GM23248 (cell line): ENCODE results near the gene TAF10. TPM values are rescaled to one million over a fixed set of nuclear protein-coding genes. Genes with fewer than 3 reads are reported as not detected.
A peak's percentile ranks its signal among the peaks of the same experiment; 100 is the strongest.

Experiments used
- DNase-seq: peaks from one replicate; pipeline ENCODE4 v3.0.0-alpha.2; 2015
- H2AFZ ChIP-seq: fragments of 200-600 bp; sonication (generic); 2 replicates; pipeline ENCODE4 v1.6.1; 2016; ENCODE audit warnings: antibody characterized with exemption
- H3F3A ChIP-seq: fragments of 200-600 bp; sonication (generic); 2 replicates; pipeline ENCODE4 v1.6.1; 2016; ENCODE audit warnings: mild to moderate bottlenecking, antibody characterized with exemption, mixed run types; ENCODE audit not compliant: insufficient read depth
- H3K27ac ChIP-seq: fragments of 200-600 bp; sonication (generic); 2 replicates; pipeline ENCODE4 v1.5.1; 2016; ENCODE audit warnings: mild to moderate bottlenecking
- H3K27me3 ChIP-seq: fragments of 200-600 bp; sonication (generic); replicated peaks from 2 replicates; pipeline ENCODE4 v1.6.1; 2016; ENCODE audit warnings: mild to moderate bottlenecking; ENCODE audit not compliant: insufficient read depth
- H3K36me3 ChIP-seq: fragments of 200-600 bp; sonication (generic); 2 replicates; pipeline ENCODE4 v1.6.1; 2016; ENCODE audit warnings: low read depth, mild to moderate bottlenecking
- H3K4me1 ChIP-seq: fragments of 200-600 bp; sonication (generic); 2 replicates; pipeline ENCODE4 v1.6.1; 2016; ENCODE audit warnings: mild to moderate bottlenecking; ENCODE audit not compliant: insufficient read depth
- H3K4me2 ChIP-seq: fragments of 200-600 bp; sonication (generic); one replicate; pipeline ENCODE4 v1.6.1; 2016; ENCODE audit warnings: mild to moderate bottlenecking; ENCODE audit not compliant: unreplicated experiment
- H3K4me3 ChIP-seq: fragments of 200-600 bp; sonication (generic); 2 replicates; pipeline ENCODE4 v1.5.1; 2016; ENCODE audit warnings: mild to moderate bottlenecking
- H3K79me2 ChIP-seq: fragments of 200-600 bp; sonication (generic); 2 replicates; pipeline ENCODE4 v1.6.1; 2016; ENCODE audit warnings: mild to moderate bottlenecking; ENCODE audit not compliant: insufficient read depth
- H3K9ac ChIP-seq: fragments of 200-600 bp; sonication (generic); 2 replicates; pipeline ENCODE4 v1.6.1; 2016; ENCODE audit warnings: mild to moderate bottlenecking
- H3K9me2 ChIP-seq: fragments of 200-600 bp; sonication (generic); 2 replicates; pipeline ENCODE4 v1.6.1; 2016; ENCODE audit warnings: mixed run types, mild to moderate bottlenecking, moderate library complexity; ENCODE audit not compliant: insufficient read depth
- H3K9me3 ChIP-seq: fragments of 200-600 bp; sonication (generic); one replicate; pipeline ENCODE4 v1.6.1; 2017; ENCODE audit warnings: low read depth
- H4K20me1 ChIP-seq: fragments of 200-600 bp; sonication (generic); 2 replicates; pipeline ENCODE4 v1.6.0; 2016; ENCODE audit not compliant: insufficient read depth
- EZH2 ChIP-seq: fragments of 200-600 bp; sonication (generic); IDR thresholded peaks from 2 replicates; pipeline ENCODE4 v1.6.1; 2018; ENCODE audit warnings: antibody characterized with exemption, mild to moderate bottlenecking; ENCODE audit not compliant: insufficient read depth, poor library complexity, severe bottlenecking
- EZH2phosphoT487 ChIP-seq: fragments of 200-600 bp; sonication (generic); IDR thresholded peaks from 2 replicates; pipeline ENCODE4 v1.6.1; 2018; ENCODE audit warnings: antibody characterized with exemption, moderate library complexity, mild to moderate bottlenecking, low read depth; ENCODE audit not compliant: insufficient read depth
- WGBS, 2 experiments: methylation state at CpG; one replicate each; pipeline ENCODE4 v1.1.6; 2015 to 2017; ENCODE audit warnings: low lambda C conversion rate in 2 of 2, low coverage in 1 of 2; ENCODE audit errors: missing lambda C conversion rate in 2 of 2; 5-methylcytosine and 5-hydroxymethylcytosine counted together
- in situ Hi-C: fragments of 300-500 bp; cut with MboI; formaldehyde crosslinking; loops from 2 replicates; pipeline ENCODE4 v1.15.0; 2020
- polyA plus RNA-seq: library from polyadenylated mRNA; unstranded; fragments of >200 nt; fragmentation: Nextera tagmentation; extraction: Ambion mirVana; gene quantifications from 2 replicates; pipeline ENCODE4 v1.2.1, GENCODE V29; 2016
- total RNA-seq: library from RNA; depleted of rRNA; stranded (reverse); fragments of >200 nt; shearing (Covaris generic); gene quantifications from 2 replicates; pipeline ENCODE4 v1.2.3, GENCODE V29; 2014

The TAF10 gene
- total and polyA plus RNA-seq, 2 experiments from 2014 or later: 67.9 to 172 TPM

DNA sequence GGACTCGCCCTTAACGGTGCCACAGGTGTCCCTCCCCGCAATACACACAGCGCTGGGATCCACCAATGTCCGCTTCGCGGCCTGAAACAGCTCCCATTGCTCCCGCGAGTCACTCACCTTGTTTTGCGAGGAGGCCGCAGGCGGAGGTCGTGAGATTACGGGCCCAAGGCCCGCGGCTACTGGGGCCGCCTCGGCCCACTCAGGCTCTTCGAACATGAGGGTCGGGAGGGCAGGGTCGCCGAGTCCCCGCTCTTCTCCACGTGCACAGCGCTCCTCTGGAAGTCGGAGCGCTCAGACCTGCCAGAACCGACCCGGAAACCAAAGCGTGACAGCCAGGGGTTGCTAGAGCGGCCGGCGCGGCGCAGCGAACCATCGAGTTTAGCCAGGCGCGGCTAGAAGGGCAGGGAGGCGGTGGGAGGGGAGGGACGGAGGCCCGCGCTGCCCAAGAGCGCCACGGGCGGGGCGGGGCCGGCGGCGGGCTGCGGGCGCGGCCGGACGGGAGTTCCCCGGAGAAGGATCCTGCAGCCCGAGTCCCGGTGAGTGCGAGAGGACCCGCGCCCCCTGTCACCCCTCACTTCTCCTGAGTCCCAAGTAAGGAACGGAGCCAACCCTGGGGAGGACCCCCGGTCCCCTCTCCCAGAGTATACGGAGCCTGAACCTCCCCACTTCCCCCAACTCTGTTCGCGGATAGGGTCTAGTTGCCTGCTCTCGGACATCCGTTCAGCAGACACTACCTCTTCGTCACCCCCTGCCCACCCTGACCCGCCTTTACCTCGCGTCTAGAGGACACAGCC is 8.5 kb downstream of the TAF10 start, which contains the start of the genes ILK and RRP8:
ILK (plus strand) TSS at position 488 of the 794 bp plus-strand sequence. CDS start 498 bp downstream, outside the sequence.
RRP8 (minus strand) TSS at position 330 of the 794 bp plus-strand sequence; CDS start at position 216, 114 bp downstream.
- H3K9me2 ChIP-seq: no peaks in the 10 kb centered on the region
- peak within 1 kb of the TSS; percentile 90 for H2AFZ ChIP-seq
- TF ChIP-seq EZH2 (no peak), EZH2phosphoT487 (no peak)
- peak within 1 kb of the TSS; percentile 88 for H3K9ac ChIP-seq
- H3K4me3 ChIP-seq: peak within 1 kb of the TSS; percentile 96
- H3K9me3 ChIP-seq: no peaks in the 10 kb centered on the region
- peak; percentile 96 for DNase-seq
- H4K20me1 ChIP-seq: no peaks in the 10 kb centered on the region
- in situ Hi-C loops: no loop called here
- peak within 1 kb of the TSS; percentile 98 for H3K4me2 ChIP-seq
- 1% methylated on average over 52 to 65 of the region's 72 CpGs for WGBS, 2 experiments
- H3K4me1 ChIP-seq: peaks cover 38% of the 10 kb centered on the region
- peaks cover 97% of the 10 kb centered on the region for H3K79me2 ChIP-seq
- peaks cover 43% of the 10 kb centered on the region for H3F3A ChIP-seq
- peak within 1 kb of the TSS; percentile 77 for H3K27ac ChIP-seq
- H3K36me3 ChIP-seq: peaks cover 27% of the 10 kb centered on the region; the same call in 1 of the 2 replicates
- no peaks in the 10 kb centered on the region for H3K27me3 ChIP-seq

GRCh38 chr11:6602096-6602940 is 9.7 kb downstream of the TAF10 start:
- in situ Hi-C loops: no loop called here
- H3F3A ChIP-seq: peaks cover 32% of the 10 kb centered on the region
- H3K79me2 ChIP-seq: peaks cover 94% of the 10 kb centered on the region
- no peak for TF ChIP-seq EZH2
- no peak for TF ChIP-seq EZH2phosphoT487
- H3K9me3 ChIP-seq: no peaks in the 10 kb centered on the region
- H3K9ac ChIP-seq: peak overlapping the region; percentile 88
- peak overlapping the region; percentile 89 for H3K4me2 ChIP-seq
- H3K36me3 ChIP-seq: peaks cover 26% of the 10 kb centered on the region; the same call in 1 of the 2 replicates
- 34 to 44% methylated on average over 7 of the region's 7 CpGs for WGBS, 2 experiments
- 0 out of 2 replicates have a peak overlapping the region, but pooled peaks have one; percentile 5 for H3K27ac ChIP-seq
- H3K4me3 ChIP-seq: peak overlapping the region; percentile 96
- no peaks in the 10 kb centered on the region for H3K27me3 ChIP-seq
- DNase-seq: peak; percentile 44
- H3K4me1 ChIP-seq: peaks cover 31% of the 10 kb centered on the region
- no peaks in the 10 kb centered on the region for H3K9me2 ChIP-seq
- peak overlapping the region; percentile 90 for H2AFZ ChIP-seq
- H4K20me1 ChIP-seq: no peaks in the 10 kb centered on the region

DNA sequence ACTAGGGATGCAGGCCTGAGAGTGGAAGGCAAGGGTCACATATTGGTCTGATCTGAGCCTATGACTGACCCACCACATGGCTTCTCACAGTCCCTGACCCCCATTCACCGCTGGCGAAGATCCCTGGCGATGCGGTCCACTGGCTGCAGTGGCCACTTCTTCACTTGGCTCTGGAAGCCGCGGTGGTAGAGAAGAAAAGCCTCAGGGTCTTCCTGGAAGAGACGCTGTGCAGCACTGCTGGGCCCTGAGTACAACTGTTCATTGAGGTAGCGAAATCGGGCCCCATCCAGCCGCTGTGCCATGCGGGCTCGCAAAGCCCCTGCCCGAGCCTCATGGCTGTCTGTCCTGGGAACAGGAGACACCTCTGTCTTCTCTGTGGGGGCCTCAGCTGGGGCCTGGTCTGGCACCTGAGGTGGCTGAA is 11.0 kb downstream of the TAF10 start:
- H3K36me3 ChIP-seq: peaks cover 29% of the 10 kb centered on the region; the same call in 1 of the 2 replicates
- WGBS, 2 experiments: 94 to 97% methylated on average over 13 of the region's 13 CpGs
- no peak overlapping the region for H3K27ac ChIP-seq

DNA sequence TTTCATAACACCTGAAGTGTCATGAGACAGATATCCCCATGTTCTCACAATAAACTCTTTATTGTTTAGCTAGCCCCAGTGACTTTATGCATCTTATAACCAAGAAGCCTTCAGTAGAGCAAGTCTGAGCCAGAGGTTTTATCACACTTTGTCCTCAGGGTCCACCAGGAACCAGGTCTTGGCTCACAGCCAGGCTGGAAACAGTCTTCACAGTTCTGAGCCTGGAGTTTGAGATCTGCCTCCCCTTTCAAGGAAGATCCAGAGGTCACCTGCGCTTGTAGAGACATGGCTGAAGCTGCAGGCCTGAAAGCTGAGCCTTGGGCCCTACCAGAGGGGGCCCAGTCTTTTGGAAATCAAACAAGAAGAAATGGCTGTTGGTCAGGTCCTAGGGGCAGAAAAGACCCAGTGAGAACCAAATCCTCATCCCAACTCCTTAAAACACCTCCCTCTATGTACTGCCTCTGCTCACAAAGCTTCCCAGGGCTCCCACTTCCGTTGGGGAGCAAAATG is 12.1 kb downstream of the TAF10 start:
- no peaks in the 10 kb centered on the region for H4K20me1 ChIP-seq
- no peak overlapping the region for H2AFZ ChIP-seq
- no peaks in the 10 kb centered on the region for H3K27me3 ChIP-seq
- in situ Hi-C loops: no loop called here
- peaks cover 9% of the 10 kb centered on the region for H3K4me1 ChIP-seq
- no peaks in the 10 kb centered on the region for H3K9me3 ChIP-seq
- 79 to 87% methylated on average over 2 of the region's 2 CpGs for WGBS, 2 experiments
- no peak for DNase-seq
- H3K4me2 ChIP-seq: no peak overlapping the region
- no peak overlapping the region for H3K9ac ChIP-seq
- H3K4me3 ChIP-seq: no peak overlapping the region
- no peaks in the 10 kb centered on the region for H3K9me2 ChIP-seq
- H3K79me2 ChIP-seq: peaks cover 77% of the 10 kb centered on the region
- peaks cover 12% of the 10 kb centered on the region for H3F3A ChIP-seq
- no peak for TF ChIP-seq EZH2phosphoT487
- no peak for TF ChIP-seq EZH2
- no peak overlapping the region for H3K27ac ChIP-seq
- peaks cover 36% of the 10 kb centered on the region; the same call in 1 of the 2 replicates for H3K36me3 ChIP-seq

More for the DNA sequence above, 11.0 kb downstream of the TAF10 start:
- peaks cover 88% of the 10 kb centered on the region for H3K79me2 ChIP-seq
- peaks cover 20% of the 10 kb centered on the region for H3K4me1 ChIP-seq
- TF ChIP-seq EZH2 (no peak), EZH2phosphoT487 (no peak)
- H3K4me3 ChIP-seq: no peak overlapping the region
- H3K4me2 ChIP-seq: no peak overlapping the region
- H4K20me1 ChIP-seq: no peaks in the 10 kb centered on the region
- H3K9ac ChIP-seq: no peak overlapping the region
- H3F3A ChIP-seq: peaks cover 23% of the 10 kb centered on the region
- no peaks in the 10 kb centered on the region for H3K9me2 ChIP-seq
- no peaks in the 10 kb centered on the region for H3K27me3 ChIP-seq
- in situ Hi-C loops: no loop called here
- no peaks in the 10 kb centered on the region for H3K9me3 ChIP-seq
- H2AFZ ChIP-seq: no peak overlapping the region
- no peak for DNase-seq
